SJCRH30 (cell line): ENCODE measurements around the gene CCDC197. TPM values are rescaled to one million over a fixed set of nuclear protein-coding genes. Genes with fewer than 3 reads are reported as not detected.

Source experiments
- DNase-seq, 2 experiments: peaks; one replicate each; pipeline ENCODE4 v3.0.0-alpha.2; 2015 to 2020
- H3K27ac ChIP-seq: fragments of 250-450 bp; sonication (Bioruptor Pico); 2 replicates; pipeline ENCODE4 v1.5.1; 2020; ENCODE audit warnings: mild to moderate bottlenecking, moderate library complexity
- H3K27me3 ChIP-seq: fragments of 250-450 bp; sonication (Bioruptor Pico); 2 replicates; pipeline ENCODE4 v1.5.1; 2020; ENCODE audit warnings: mild to moderate bottlenecking, moderate library complexity
- H3K36me3 ChIP-seq: fragments of 250-450 bp; sonication (Bioruptor Pico); 2 replicates; pipeline ENCODE4 v1.5.1; 2020; ENCODE audit warnings: mild to moderate bottlenecking, moderate library complexity
- H3K4me1 ChIP-seq: fragments of 250-450 bp; sonication (Bioruptor Pico); 2 replicates; pipeline ENCODE4 v1.5.1; 2020; ENCODE audit warnings: mild to moderate bottlenecking, moderate library complexity
- H3K4me3 ChIP-seq: fragments of 250-450 bp; sonication (Bioruptor Pico); 2 replicates; pipeline ENCODE4 v1.5.1; 2020; ENCODE audit warnings: mild to moderate bottlenecking, moderate library complexity
- H3K9me3 ChIP-seq: fragments of 250-450 bp; sonication (Bioruptor Pico); replicated peaks from 2 replicates; pipeline ENCODE4 v1.5.1; 2020; ENCODE audit warnings: mild to moderate bottlenecking, moderate library complexity
- total RNA-seq: library from RNA; depleted of rRNA; stranded (reverse); fragments of >200 nt; shearing (Covaris generic); gene quantifications from 2 replicates; pipeline ENCODE4 v1.2.3, GENCODE V29; 2014

CCDC197 gene
- total RNA-seq, 1 experiment from 2014 or later: not detected

DNA sequence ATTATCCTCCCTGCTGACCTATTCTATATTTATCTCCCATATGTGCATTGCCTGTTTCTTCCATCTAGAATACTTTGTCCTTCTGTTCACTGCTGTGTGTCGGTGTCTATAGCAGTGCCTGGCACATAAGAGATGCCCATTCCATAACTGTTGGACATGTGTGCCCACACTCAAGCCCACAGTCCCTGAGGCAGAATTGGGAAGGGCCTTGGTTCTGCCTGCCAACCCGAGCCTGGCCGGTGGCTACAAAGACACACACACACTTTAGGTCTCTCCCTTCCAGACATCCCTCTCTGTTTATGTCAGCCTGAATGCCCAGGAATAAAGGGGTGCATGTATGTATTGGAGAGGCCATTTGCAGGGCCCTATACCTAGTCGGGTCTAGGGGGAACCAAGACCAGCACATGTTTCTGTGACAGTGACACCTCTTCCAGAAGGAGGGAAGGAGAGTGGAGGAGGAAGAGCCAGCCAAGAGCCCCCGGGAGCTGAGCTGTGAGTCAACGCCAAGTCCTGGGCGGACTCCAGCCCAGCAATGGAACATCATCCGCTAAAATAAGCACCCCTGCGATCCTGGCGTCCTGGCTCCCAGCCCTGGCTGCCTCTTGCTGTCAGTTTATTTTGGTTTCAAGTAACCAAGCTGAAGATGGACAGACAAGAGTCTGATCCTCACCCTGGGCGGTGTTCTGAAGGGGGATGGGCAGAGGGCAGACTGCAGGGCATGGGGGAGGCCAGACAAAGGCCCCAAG lies 16.5 kb upstream of the CCDC197 start:
- Histone ChIP-seq H3K4me1 (peaks cover 51% of the 10 kb centered on the region), H3K27ac (no peak overlapping the region)

DNA sequence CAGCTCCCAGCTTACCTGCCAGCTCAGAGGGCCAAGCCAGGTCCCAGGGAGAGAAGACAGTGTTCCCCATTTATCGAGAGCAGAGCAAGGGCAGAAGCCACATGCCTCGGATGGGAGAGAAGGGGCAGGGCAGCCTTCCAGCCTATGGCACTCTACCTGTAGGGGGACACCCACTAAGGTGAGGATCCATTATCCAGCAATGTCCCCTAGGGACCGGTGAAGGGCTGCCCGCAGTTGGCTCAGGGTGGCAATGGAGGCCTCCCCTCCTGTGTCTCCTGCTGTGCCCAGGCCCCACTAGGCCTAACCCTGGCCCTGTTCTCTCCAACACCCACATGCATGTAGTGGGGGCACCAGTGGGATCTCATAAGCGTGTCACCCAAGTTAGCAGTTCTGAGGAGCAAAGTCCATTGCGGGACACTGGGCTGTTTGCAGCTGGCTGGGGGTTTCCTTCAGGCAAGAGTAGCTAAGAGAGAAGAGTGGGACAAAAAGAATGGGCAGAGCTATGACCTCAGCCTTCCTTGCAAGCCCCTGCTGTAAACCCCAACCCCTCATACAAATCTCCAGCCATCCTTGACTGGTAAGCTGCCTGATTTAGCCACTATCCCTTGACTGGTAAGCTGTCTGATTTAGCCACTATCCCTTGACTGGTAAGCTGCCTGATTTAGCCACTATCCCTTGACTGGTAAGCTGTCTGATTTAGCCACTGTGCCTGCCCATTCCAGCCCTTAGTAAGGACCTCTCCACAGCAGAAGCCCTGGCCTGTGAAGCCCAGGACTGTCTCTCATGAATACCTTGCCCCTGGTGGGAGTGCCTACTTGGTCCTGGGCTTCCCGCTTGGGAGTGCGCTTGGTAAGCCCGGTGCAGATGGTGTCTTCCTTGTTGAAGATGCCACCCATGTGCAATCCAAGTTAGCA lies 15.5 kb upstream of the CCDC197 start:
- H3K4me1 ChIP-seq: peaks cover 50% of the 10 kb centered on the region
- no peaks in the 10 kb centered on the region for H3K9me3 ChIP-seq
- no peaks in the 10 kb centered on the region for H3K36me3 ChIP-seq
- no peak overlapping the region for H3K4me3 ChIP-seq
- no peak for DNase-seq
- H3K27ac ChIP-seq: peak overlapping the region; percentile 69
- H3K27me3 ChIP-seq: no peaks in the 10 kb centered on the region

More for the DNA sequence above, 16.5 kb upstream of the CCDC197 start:
- DNase-seq: no peak
- Histone ChIP-seq H3K4me3 (no peak overlapping the region), H3K9me3 (no peaks in the 10 kb centered on the region), H3K36me3 (no peaks in the 10 kb centered on the region), H3K27me3 (no peaks in the 10 kb centered on the region)

DNA sequence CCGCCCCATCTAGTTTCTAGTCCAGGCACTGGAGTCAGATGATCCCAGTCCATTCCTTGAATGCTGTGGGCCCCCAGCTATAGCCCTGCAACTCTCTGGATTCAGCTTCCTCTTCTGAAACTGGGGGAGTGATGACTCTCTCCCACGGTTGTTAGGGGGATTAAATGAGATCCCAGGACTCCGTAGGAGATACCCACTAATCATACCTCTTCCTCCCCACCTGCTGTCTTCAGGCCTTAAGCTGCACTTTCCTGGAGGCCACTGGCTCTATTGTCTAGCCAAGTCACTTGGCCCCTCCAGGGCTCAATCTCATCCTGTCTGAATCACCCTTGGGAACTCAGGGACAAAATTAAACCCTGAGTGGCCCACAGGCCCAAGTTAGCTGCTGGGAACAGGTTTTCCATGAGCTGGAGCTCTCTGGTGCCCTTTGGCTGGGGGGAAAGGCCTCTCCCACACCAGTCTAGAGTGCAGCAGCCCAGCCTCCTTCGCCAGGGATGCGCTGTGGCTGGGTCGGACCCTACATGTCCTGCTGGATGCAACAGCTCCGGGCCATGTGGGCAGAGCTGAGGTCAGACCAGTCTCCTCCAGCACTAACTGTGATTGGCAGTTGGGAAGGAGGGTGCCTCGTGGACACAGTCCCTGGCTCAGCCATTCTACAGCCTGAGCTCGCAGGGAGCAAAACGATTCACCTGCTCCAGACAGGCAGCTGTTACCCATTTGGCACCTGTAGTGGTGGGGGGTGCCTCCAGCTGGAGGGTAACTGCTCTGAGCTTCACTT lies 14.7 kb upstream of the CCDC197 start:
- Histone ChIP-seq H3K9me3 (no peaks in the 10 kb centered on the region), H3K27me3 (no peaks in the 10 kb centered on the region), H3K36me3 (no peaks in the 10 kb centered on the region), H3K4me3 (no peak overlapping the region), H3K27ac (peak overlapping the region; percentile 69), H3K4me1 (peaks cover 58% of the 10 kb centered on the region)
- peak; percentile 75 to 92 for DNase-seq

DNA sequence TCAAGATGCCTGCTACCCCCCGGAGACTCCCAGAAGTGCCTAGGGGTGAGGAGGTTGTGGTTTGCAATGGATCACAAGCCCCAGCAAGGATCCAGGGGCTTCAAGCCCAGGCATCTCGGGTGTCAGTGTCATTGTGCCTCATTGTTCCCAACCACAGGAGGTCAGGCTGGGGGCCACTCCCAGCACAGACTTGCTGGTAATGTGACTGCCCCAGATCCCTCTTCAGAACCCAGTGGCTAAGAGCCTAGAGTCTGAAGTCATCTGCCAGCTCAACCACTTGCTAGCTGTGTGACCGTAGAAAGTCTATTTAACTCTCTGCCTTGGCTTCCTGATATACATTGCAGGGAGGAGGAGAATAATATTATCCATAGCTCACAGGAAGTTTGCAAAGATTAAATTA lies 13.0 kb upstream of the CCDC197 start:
- Histone ChIP-seq H3K27me3 (no peaks in the 10 kb centered on the region), H3K4me1 (peaks cover 59% of the 10 kb centered on the region), H3K4me3 (no peak overlapping the region), H3K36me3 (no peaks in the 10 kb centered on the region), H3K27ac (no peak overlapping the region), H3K9me3 (no peaks in the 10 kb centered on the region)
- DNase-seq: peak; percentile 34 to 64

DNA sequence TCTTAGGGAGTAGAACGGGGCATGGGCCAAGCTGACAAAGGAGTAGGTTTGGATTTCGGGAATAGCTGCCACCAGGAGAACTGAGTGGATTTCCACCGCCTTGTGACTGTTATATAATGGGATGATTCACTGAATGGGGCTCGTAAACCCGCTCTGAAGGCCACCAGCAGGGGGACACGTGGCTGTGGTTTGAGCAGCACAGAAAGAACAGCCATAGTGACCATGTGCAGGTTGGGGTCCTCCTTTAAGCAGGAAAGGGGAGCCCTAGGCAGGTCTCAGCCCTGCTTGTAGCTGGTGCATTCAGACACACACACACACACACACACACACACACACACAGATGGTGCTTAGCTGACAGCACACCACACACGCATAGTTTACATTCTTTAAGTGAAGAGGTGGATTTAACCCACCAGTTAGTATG lies 12.1 kb upstream of the CCDC197 start:
- H3K4me1 ChIP-seq: peaks cover 59% of the 10 kb centered on the region
- H3K4me3 ChIP-seq: no peak overlapping the region
- H3K27me3 ChIP-seq: no peaks in the 10 kb centered on the region
- no peak overlapping the region for H3K27ac ChIP-seq
- no peaks in the 10 kb centered on the region for H3K9me3 ChIP-seq
- H3K36me3 ChIP-seq: no peaks in the 10 kb centered on the region
- peak; percentile 58 to 68 for DNase-seq

DNA sequence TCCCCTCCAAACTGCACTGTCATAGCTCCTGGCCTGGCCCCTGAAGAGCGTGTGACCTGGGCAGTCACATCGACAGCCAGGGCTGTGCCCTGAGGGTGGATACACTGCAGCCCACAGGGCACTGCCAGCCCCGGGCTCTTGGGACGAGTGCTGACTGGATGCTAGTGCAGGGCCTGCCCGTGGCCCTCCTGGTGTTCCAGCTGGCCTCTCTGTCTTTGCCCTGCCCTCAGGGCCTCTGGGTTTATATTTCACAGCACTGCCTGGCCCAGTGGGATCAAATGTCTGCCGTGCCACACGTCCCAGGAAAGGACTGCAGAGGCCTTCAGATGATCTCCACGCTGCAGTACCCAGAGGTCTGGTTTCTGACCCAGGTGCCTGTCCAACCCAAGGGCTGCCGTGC lies 10.1 kb upstream of the CCDC197 start:
- peaks cover 48% of the 10 kb centered on the region for H3K4me1 ChIP-seq

DNA sequence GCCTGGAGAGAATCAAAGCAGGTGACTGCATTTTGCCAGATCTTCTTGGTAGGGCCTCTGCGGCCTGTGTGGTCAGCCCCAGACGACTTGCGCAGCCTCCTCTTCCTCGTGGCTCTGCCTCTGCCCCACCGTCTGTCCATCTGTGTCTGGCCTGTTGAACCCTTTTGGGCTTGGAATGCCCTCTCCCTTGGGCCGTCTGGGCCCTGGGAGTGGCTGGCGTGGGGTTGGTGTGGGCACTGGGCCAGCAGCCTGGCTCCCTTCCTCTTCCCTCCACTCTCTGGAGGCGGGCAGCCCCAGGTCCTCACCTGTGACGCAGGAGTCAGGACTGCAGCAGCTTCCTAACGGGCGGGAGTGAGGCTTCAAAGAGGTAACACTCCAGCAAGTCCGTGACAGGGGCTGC lies 9.7 kb upstream of the CCDC197 start:
- Histone ChIP-seq H3K9me3 (no peaks in the 10 kb centered on the region), H3K4me1 (peaks cover 43% of the 10 kb centered on the region), H3K27me3 (no peaks in the 10 kb centered on the region), H3K27ac (no peak overlapping the region), H3K4me3 (no peak overlapping the region), H3K36me3 (no peaks in the 10 kb centered on the region)
- no peak for DNase-seq

More for the DNA sequence above, 10.1 kb upstream of the CCDC197 start:
- no peaks in the 10 kb centered on the region for H3K36me3 ChIP-seq
- H3K9me3 ChIP-seq: no peaks in the 10 kb centered on the region
- peak; percentile 43 to 66 for DNase-seq
- H3K4me3 ChIP-seq: no peak overlapping the region
- no peak overlapping the region for H3K27ac ChIP-seq
- no peaks in the 10 kb centered on the region for H3K27me3 ChIP-seq

DNA sequence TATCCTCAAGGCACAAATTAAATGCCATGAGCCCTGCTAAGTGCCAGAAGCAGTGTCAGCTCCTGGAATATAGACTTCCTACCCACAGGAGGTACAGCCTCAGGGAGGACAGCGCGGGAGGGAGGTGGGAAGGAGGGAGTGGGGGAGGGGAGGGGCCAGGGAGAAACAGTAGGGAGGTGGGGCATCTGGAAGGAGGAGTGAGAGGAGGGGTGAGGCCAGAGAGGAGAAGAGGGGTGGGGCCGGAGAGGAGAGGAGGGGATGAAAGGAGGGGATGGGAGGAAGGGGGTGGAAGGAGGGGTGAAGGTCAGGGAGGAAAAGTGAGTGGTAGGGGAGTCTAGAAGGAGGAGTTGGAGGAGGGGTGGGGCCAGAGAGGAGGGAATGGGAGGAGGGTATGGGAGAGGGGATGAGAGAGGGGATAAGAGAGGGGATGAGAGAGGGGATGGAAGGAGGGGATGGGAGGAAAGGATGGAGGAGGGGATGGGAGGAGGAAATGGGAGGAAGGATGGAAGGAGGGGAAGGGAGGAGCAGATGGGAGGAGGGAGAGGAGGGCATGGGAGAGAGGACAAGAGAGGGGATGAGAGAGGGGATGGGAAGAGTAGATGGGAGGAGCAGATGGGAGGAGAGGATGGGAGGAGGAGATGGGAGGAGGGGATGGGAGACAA lies 9.2 kb upstream of the CCDC197 start:
- no peak overlapping the region for H3K4me3 ChIP-seq
- no peak overlapping the region for H3K27ac ChIP-seq
- no peaks in the 10 kb centered on the region for H3K9me3 ChIP-seq
- peaks cover 38% of the 10 kb centered on the region for H3K4me1 ChIP-seq
- no peaks in the 10 kb centered on the region for H3K27me3 ChIP-seq
- H3K36me3 ChIP-seq: no peaks in the 10 kb centered on the region
- no peak for DNase-seq

DNA sequence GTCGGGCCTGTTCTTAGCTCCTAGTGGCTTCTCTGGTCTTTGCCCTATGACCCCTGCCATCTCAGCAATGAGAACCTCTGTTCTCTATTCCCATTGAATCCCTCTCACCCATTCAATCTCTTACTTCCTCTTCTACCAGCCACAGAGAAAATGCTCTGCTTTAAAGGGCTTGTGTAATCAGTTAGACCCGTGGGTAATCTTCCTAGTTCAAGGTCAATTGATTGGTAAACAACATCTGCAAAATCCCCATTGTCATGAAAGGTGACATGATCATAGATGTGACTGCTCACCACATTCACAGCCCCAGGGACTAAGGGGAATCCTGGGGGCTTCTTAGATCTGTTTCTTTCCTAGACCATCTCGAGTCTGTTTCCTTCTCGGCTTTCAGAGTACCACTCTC lies 7.2 kb upstream of the CCDC197 start:
- Histone ChIP-seq H3K36me3 (no peaks in the 10 kb centered on the region), H3K9me3 (no peaks in the 10 kb centered on the region), H3K27ac (no peak overlapping the region), H3K27me3 (no peaks in the 10 kb centered on the region), H3K4me1 (peaks cover 18% of the 10 kb centered on the region), H3K4me3 (no peak overlapping the region)
- DNase-seq: no peak

DNA sequence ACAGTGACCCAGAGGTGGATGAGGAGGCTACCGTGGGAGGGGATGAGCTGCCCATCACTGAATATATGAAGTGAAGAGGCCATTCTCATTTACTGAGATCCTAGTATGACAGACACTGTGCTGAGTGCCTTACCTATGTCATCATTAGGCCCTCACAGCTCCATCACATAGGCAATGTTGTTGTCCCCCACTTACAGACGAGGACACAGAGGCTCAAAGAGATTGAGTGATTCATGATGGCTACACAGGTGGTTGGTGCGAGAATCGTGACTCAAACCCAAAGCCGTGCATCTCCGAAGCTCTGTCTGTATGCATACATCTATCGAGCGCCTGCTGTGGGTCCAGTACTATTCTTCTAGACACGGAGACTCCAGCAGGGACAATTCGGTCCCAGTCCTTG lies 5.9 kb upstream of the CCDC197 start:
- H3K9me3 ChIP-seq: no peaks in the 10 kb centered on the region
- no peak for DNase-seq
- H3K27me3 ChIP-seq: no peaks in the 10 kb centered on the region
- no peak overlapping the region for H3K4me3 ChIP-seq
- no peaks in the 10 kb centered on the region for H3K36me3 ChIP-seq
- no peak overlapping the region for H3K27ac ChIP-seq
- H3K4me1 ChIP-seq: peaks cover 13% of the 10 kb centered on the region

DNA sequence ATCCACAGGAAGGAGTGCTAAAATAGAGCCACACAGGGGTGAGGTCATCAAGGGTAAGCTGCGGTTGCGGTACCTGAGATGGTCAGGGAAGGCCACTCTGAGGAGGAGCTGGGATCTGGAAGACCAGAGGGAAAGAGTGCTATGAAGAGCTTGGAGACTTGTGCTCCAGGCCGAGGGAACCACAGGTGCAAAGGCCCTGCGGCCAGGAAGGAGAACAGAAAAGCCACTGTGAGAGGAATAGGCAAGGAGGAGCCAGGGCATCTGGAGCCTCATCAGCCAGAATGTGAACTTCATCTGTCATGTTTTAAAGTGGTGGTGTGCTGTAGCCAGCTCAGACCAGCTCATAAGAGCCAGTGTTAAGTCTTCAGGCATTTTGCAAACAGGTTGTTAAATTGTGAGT lies 5.5 kb upstream of the CCDC197 start:
- H3K27me3 ChIP-seq: no peaks in the 10 kb centered on the region

DNA sequence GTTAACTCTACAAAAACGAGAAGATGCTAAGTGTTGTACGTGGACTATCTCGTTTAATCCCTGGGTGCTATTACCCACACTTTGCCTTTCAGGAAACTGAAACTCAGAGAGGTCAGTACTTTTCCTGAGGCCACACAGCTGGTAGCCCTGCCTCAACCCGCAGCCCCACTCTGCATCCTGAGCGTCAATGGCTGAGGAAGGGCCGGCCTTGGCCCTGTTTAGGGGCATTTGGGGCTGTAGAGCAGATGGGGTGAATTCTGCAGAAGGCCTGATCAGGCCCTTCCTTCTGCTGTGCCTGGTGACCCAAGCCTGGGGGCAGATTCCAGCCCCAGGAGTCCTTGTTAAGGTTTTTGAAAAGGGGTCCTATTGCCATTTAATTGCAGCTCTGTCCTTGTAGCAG lies 3.7 kb upstream of the CCDC197 start:
- no peaks in the 10 kb centered on the region for H3K27me3 ChIP-seq
- peaks cover 4% of the 10 kb centered on the region for H3K4me1 ChIP-seq
- no peaks in the 10 kb centered on the region for H3K9me3 ChIP-seq
- DNase-seq: no peak
- H3K36me3 ChIP-seq: no peaks in the 10 kb centered on the region
- H3K27ac ChIP-seq: no peak overlapping the region
- H3K4me3 ChIP-seq: no peak overlapping the region

More for the DNA sequence above, 5.5 kb upstream of the CCDC197 start:
- H3K4me1 ChIP-seq: peaks cover 13% of the 10 kb centered on the region
- H3K27ac ChIP-seq: no peak overlapping the region
- no peak for DNase-seq
- no peaks in the 10 kb centered on the region for H3K9me3 ChIP-seq
- no peaks in the 10 kb centered on the region for H3K36me3 ChIP-seq
- no peak overlapping the region for H3K4me3 ChIP-seq

DNA sequence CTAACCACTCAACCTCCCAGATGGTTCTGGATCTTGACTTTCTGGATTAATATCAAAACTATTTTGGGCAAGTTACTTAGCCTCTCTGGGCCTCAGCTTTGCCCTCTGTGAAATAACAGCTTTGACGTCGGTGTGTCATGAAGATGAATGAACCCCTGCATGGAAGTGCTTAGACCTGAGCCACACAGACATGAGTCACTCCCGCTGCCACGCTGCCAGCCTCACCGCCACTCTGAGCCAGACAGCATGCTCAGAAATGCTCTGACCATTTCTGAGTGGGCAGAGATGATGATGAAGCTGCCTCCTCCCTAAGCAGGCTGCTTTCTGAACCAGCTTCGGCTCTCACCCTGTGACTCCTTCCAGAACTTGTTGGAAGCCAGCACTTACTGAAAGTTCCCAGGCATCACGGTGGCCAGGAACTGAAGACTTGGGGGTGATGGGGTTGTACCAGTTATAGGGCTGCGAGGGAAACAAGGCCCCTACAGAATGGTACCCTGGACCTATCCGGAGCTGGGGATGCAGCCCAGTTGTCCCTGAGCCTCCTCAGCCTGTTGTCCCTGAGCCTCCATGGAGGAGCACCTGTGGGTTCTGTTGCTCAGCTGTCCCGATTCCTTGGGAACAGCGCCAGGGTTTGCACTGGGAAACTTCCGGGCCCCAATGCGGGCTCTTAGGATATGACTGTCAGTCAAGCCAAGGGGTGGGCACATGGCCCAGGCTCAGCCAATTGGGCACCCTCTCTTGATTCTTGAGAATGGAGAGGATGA lies 2.0 kb upstream of the CCDC197 start:
- Histone ChIP-seq H3K36me3 (no peaks in the 10 kb centered on the region), H3K27me3 (no peaks in the 10 kb centered on the region), H3K9me3 (no peaks in the 10 kb centered on the region), H3K4me3 (no peak overlapping the region), H3K27ac (no peak overlapping the region), H3K4me1 (peaks cover 4% of the 10 kb centered on the region)
- DNase-seq: peak; percentile 69 to 86
